Measurements from ENCODE around the gene OR7C1.

The OR7C1 gene

GRCh38 chr19:14764401-14764800 lies 70.6 kb downstream of the OR7C1 start:
- DNase-seq, result no peak

GRCh38 chr19:14763497-14764145 lies 71.4 kb downstream of the OR7C1 start:
- no peak for DNase-seq

GRCh38 chr19:14762111-14762510 lies 72.9 kb downstream of the OR7C1 start:
- DNase-seq, result no peak

- DNase-seq, result no peak
Observed at GRCh38 chr19:14761607-14762006, 73.4 kb downstream of the OR7C1 start.

- peak; percentile 17 for DNase-seq
Observed at GRCh38 chr19:14758816-14759215, 76.2 kb downstream of the OR7C1 start.

GRCh38 chr19:14748601-14749000 lies 86.4 kb downstream of the OR7C1 start:
- DNase-seq, result no peak
